NCI-H82 treated with DMSO at 0.1 percent for 48 hours (cell line): ENCODE data around the gene SFMBT1.
A peak's percentile ranks its signal among the peaks of the same experiment; 100 is the strongest.

ENCODE experiments used
- DNase-seq: peaks from one replicate; lab custom pipeline; 2025; ENCODE audit not compliant: unreplicated experiment; lab: John Stamatoyannopoulos, UW

The SFMBT1 gene

GRCh38 chr3:53003320-53003719 lies 42.6 kb downstream of the SFMBT1 start:
- no peak for DNase-seq

- DNase-seq: no peak
Measured at GRCh38 chr3:52998771-52999513, 46.9 kb downstream of the SFMBT1 start.

GRCh38 chr3:52990637-52991036 lies 55.2 kb downstream of the SFMBT1 start:
- no peak for DNase-seq

- no peak for DNase-seq
Measured at GRCh38 chr3:52986938-52987337, 58.9 kb downstream of the SFMBT1 start.

- no peak for DNase-seq
Measured at GRCh38 chr3:52986049-52986448, 59.8 kb downstream of the SFMBT1 start.

- DNase-seq: no peak
Measured at GRCh38 chr3:52983828-52984227, 62.0 kb downstream of the SFMBT1 start.

- no peak for DNase-seq
Measured at GRCh38 chr3:52983336-52983807, 62.5 kb downstream of the SFMBT1 start.

GRCh38 chr3:52982839-52983238 lies 63.0 kb downstream of the SFMBT1 start:
- no peak for DNase-seq

GRCh38 chr3:52979190-52979983 lies 66.5 kb downstream of the SFMBT1 start:
- no peak for DNase-seq

- no peak for DNase-seq
Measured at GRCh38 chr3:52978109-52978754, 67.6 kb downstream of the SFMBT1 start.

- DNase-seq: no peak
Measured at GRCh38 chr3:52973806-52974205, 72.1 kb downstream of the SFMBT1 start.

- DNase-seq: peak; percentile 55
Measured at GRCh38 chr3:52971895-52972294, 74.0 kb downstream of the SFMBT1 start.

GRCh38 chr3:52967398-52967797 lies 78.5 kb downstream of the SFMBT1 start:
- DNase-seq: no peak

- DNase-seq: no peak
Measured at GRCh38 chr3:52962160-52962559, 83.7 kb downstream of the SFMBT1 start.

GRCh38 chr3:52959773-52960172 lies 86.1 kb downstream of the SFMBT1 start:
- DNase-seq: no peak

GRCh38 chr3:52939600-52939999 lies 106.3 kb downstream of the SFMBT1 start:
- DNase-seq: no peak

GRCh38 chr3:52934630-52935530 lies 111.0 kb downstream of the SFMBT1 start:
- DNase-seq: peak; percentile 49

GRCh38 chr3:52931889-52932288 lies 114.0 kb downstream of the SFMBT1 start:
- DNase-seq: no peak

GRCh38 chr3:52931328-52931727 lies 114.5 kb downstream of the SFMBT1 start:
- DNase-seq: no peak

- DNase-seq: no peak
Measured at GRCh38 chr3:52930748-52931147, 115.1 kb downstream of the SFMBT1 start.

GRCh38 chr3:52926554-52926953 lies 119.3 kb downstream of the SFMBT1 start:
- no peak for DNase-seq
